A172 (cell line): Measurements from ENCODE around the gene GBGT1. TPM values are rescaled to one million over a fixed set of nuclear protein-coding genes. Genes with fewer than 3 reads are reported as not detected.

ENCODE experiments used
- DNase-seq: peaks from one replicate; pipeline ENCODE4 v3.0.0-alpha.2; 2015; ENCODE audit warnings: low spot score
- total RNA-seq: library from RNA; depleted of rRNA; stranded (reverse); fragments of >200 nt; shearing (Covaris generic); gene quantifications from 2 replicates; pipeline ENCODE4 v1.2.3, GENCODE V29; 2014

The GBGT1 gene
- total RNA-seq, 1 experiment from 2014 or later: 3.1 TPM

GRCh38 chr9:133162861-133163503, 732 bp downstream of the GBGT1 start:
- DNase-seq: no peak

- no peak for DNase-seq
These were observed 2.2 kb downstream of the GBGT1 start for GRCh38 chr9:133161547-133161950.

DNA sequence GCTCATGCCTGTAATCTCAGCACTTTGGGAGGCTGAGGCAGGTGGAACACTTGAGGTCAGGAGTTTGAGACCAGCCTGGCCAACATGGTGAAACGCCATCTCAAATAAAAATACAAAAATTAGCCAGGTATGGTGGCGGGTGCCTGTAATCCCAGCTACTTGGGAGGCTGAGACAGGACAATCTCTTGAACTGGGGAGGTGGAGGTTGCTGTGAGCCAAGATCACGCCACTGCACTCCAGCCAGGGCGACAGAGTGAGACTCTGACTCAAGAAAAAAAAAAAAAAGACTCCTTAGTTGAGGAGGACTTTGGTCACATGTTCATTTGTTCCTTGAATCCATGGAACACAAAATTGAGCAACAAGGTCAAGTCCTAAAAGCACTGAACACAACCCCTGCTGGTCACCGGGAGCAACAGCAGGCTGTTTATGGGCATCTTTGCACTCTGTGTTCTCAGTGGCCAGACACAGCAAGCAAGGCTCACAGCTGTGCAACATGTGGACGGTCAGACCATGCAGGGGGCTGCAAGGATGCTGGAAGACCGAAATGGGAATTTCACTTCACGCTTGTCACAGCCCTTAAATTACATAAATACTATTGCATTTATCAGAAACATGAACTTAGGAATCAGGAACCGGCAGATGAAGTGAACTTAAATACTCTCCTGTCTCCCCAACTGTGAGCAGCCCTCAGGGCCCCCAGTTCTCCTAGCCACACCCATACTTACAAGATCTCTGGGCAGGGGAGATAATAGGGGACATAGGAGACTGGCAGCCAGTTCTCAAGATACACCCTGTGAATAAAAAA, 2.8 kb downstream of the GBGT1 start:
- peak; percentile 60 for DNase-seq

GRCh38 chr9:133158695-133159094, 5.0 kb downstream of the GBGT1 start:
- DNase-seq: no peak

- no peak for DNase-seq
These were observed 8.6 kb downstream of the GBGT1 start for GRCh38 chr9:133155156-133155555.

DNA sequence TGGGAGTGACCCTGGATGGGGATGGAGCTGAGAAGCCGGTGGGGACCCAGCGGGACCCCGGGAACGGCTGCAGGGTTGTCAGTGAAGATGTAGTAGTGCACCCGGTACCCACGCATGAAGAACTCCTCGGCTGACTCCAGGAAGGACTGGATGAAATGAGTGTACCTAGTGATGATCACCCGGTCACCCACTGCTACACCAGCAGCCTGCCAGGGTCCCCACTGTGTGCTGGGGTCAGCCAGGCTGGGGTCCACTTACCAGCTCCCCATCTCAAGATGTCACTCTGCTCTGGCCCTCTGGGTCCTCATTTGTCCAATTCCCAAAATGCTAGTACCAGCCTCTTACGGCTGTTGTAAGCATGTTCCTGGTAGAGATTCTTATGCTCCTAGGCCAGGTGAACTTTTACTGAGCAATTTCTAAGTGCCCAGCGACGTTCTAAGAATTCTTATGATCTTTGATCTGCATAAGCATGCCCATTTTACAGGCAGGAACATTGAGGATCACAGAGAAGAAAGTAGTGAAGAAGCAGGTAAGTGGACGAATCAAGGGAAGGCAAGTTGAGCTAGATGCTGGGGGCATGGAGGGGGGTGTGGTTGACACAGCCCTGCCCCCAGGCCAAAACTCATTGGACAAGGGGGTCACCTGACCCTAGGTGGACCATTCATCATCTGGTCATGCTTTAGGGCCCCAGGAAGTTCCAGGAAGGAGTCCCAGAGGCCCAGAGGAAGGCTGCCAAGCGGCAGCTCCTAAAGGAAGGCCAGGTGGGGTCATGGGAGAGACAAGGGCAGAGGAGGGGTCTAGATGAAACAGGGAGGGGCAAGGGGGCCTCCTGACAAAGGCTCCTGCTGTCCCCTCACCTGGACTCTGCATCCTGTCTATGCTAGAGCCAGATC, 9.4 kb downstream of the GBGT1 start:
- DNase-seq: no peak

DNA sequence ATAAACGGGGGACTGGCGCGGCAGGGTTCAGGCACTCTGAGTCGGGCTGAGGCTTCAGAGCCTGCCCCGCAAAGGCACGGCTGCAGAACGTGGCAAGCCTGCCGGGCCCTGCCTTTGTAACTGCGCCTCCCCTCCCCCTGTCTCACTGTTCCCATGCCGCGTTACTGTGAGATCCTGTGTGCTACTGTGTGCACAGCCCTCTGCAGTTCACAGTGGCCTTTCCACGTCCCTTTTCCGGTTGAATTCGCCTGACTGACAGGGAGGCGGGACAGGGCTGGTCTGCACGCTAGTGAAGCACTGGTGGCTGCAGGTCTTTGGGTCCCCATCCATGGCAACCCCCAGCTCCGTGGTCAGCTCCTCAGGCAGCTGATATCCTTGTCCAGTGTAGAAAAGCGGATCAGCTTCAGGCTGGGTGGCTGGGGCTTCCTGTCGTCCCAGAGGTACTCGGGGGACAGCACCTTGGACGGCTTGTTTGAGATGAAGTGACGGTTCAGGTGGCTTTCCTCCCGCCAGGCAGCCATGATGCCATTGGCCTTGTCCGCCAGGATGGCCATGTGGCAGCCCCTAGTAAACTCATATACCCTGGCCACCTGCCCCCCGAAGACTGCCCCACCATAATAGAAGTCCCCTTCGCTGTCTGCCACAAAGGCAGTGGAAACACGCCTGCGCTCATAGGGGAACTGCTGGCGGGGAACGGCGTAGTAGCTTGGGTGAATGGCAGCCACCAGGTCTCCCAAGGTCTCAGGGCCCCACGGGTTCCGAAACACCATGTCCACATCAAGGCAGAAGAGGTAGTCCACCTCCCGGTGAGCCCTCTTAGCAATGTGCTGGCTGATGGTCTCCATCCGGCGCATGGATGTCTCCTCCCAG, 10.3 kb downstream of the GBGT1 start:
- no peak for DNase-seq

- no peak for DNase-seq
These were observed 11.9 kb downstream of the GBGT1 start for GRCh38 chr9:133151601-133152525.

GRCh38 chr9:133151041-133151440, 12.7 kb downstream of the GBGT1 start:
- no peak for DNase-seq

DNA sequence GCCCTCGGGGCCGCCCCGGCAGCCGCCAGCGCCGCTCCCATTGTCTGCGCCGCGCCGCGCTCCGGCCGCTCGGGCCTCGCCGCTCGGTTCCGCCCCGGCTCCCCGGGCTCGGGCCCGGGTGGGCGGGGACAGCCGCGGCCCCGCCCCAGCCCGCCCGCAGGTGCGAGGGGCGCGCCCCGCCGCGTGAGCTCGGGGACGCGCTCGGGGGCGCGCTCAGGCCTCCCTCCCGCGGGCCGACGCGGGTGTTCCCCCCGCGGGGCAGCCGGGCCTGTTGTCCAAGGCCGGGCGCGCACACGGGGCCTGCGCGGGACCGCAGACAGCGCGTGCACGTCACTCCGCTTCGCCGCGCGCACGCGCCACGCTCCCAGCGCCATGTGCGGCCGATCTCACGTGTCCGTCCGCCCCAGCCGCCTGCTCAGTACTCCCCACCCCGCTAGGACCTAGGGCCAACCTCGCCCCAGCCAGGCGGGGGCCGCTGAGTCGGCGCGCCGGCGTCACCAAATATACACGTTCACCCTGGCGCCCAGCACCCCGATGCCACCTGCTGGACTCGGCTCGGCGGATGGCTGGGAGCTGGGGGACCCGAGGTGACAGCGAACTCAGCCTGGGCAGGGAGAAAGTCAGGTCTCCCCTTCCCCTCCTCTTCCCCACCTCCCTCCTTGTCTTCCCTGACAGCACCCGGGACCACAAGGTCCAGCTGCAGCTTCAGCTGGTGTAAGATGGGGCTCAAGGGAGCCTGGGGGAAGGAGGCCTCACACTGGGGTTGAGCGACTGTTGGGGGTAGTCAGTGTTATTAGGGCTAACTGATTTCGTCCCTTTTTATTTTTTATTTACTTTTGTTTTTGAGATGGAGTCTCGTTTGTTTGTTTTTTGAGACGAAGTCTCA, 14.3 kb downstream of the GBGT1 start:
- DNase-seq: peak; percentile 87

DNA sequence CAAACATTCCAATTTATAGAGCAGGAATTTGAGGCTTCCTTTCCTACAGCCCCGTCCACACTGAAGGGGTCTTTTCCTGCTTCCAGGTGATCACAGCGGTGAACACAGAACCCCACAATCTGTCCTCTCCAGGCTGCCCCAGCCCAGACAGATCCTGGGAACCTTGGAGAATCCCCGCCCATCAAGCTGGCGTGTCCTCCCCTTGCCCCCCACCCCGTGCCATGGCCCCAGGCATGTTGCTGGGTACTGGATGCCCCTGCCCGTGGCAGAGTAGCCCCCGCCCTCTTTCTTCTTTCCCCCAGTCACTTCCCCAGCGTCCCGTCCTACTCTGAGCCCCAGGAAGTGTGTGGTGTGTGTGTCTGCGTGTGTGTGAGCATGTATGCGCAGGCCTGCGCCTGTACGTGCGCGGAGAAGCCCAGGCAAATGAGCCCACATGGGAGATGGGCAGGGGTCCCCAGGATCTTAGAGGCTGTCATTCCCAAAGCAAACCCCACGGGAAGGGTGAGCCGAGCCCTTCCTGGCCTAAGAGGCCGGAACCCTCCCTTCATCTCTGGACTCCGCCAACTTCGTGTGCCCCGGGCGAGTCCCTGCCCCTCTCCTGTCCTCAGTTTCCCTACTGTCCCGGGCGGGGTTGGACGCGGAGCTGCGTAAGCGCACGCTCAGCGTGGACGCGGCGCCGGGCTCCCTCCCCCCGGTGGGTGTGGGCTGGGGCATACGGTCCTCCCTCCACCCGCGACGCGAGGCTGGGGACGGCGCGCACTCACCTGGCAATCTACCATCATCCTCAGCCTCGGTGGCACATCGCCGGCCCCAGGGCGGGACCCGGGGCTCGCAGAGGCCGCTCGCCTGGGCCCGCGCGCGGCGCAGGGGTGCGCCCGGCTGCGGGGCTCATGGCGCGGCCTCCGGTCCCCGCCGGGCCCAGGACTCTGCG, 15.2 kb downstream of the GBGT1 start:
- no peak for DNase-seq

GRCh38 chr9:133147412-133148198, 16.1 kb downstream of the GBGT1 start:
- DNase-seq: peak; percentile 46

DNA sequence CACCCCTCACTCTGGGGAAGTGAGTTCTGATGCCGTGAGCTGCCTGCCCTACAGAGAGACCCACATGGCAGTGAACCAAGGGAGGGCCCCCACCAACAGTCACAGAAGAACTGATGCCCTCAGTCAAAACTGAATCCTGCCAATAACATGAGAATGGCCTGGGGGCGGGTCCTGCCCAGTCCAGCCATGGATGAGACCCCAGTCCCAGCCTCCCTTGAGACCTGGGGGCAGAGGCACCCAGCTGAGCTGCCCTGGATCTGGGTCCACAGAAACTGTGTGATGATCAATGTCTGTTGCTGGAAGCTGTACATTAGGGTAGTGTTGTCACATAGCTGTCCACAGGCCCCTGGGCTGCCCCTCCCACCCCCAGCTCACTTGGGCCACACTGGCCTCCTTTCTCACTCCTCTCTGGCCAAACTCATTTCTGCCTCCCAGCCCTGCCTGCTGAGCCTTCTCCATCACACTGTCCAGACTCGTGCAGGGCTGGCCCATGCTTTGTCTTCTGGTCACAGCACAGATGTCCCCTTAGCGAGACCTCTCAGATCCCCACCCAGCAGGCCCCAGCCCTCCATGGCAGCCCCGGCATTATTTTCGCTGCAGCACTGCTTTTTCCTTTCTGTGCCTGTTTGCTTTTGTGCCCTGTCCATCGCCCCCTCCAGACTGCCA, 16.8 kb downstream of the GBGT1 start:
- no peak for DNase-seq

GRCh38 chr9:133144904-133145851, 18.5 kb downstream of the GBGT1 start:
- DNase-seq: no peak

- peak; percentile 46 for DNase-seq
These were observed 19.4 kb downstream of the GBGT1 start for GRCh38 chr9:133144142-133144903.
